H1 (cell line): ENCODE measurements around the gene PLA2G2E. TPM values are rescaled to one million over a fixed set of nuclear protein-coding genes. Genes with fewer than 3 reads are reported as not detected.

Experiments
- RAD21 ChIP-seq, 2 experiments: IDR thresholded peaks in 1 of 2; conservative IDR thresholded peaks in 1 of 2; 2 replicates each; pipeline ENCODE4 v1.6.1; 2011; ENCODE audit warnings: low read depth in 2 of 2, low read length in 2 of 2, improper control_type of control experiment in 1 of 2, inconsistent platforms in 1 of 2, mild to moderate bottlenecking in 1 of 2, moderate library complexity in 1 of 2
- SP4 ChIP-seq: IDR thresholded peaks from 2 replicates; pipeline ENCODE4 v1.6.1; 2012; ENCODE audit warnings: low read length, inconsistent platforms
- TAF7 ChIP-seq: optimal IDR thresholded peaks from 2 replicates; pipeline ENCODE3; 2011; ENCODE audit warnings: low read depth, mild to moderate bottlenecking, inconsistent platforms, low read length, moderate library complexity, borderline replicate concordance
- TCF12 ChIP-seq: IDR thresholded peaks from 2 replicates; pipeline ENCODE4 v1.6.1; 2011; ENCODE audit warnings: low read depth, mild to moderate bottlenecking, low read length
- ZNF274 ChIP-seq: IDR thresholded peaks from 2 replicates; pipeline ENCODE4 v1.7.0; 2012; ENCODE audit warnings: low read length, borderline replicate concordance; ENCODE audit errors: extremely low read depth
- polyA plus RNA-seq, 7 experiments: library from polyadenylated mRNA; depleted of rRNA in 3 of 7; stranded (reverse) in 5 of 7; unstranded in 2 of 7; fragments of >200 nt in 5 of 7; fragments of 200-250 nt in 2 of 7; gene quantifications; 1 replicate in 5 of 7; 2 replicates in 1 of 7; 4 replicates in 1 of 7; pipeline versions ENCODE4 v1.2.1 to v1.2.3, GENCODE V29; 2011 to 2013; ENCODE audit warnings: missing spikeins in 2 of 7, mixed read lengths in 2 of 7
- total RNA-seq: library from RNA; stranded (reverse); fragmentation: NEBNext Ultra II Directional; extraction: Animal tissue kit (Norgen Biotek cat#: 25700); gene quantifications from 2 replicates; pipeline ENCODE4 v1.2.1, GENCODE V29; 2021

The PLA2G2E gene
- total and polyA plus RNA-seq, 2 of the 8 experiments (the other 6 are each of a cell fraction or from before 2014, with no cell fraction given) = not detected

DNA sequence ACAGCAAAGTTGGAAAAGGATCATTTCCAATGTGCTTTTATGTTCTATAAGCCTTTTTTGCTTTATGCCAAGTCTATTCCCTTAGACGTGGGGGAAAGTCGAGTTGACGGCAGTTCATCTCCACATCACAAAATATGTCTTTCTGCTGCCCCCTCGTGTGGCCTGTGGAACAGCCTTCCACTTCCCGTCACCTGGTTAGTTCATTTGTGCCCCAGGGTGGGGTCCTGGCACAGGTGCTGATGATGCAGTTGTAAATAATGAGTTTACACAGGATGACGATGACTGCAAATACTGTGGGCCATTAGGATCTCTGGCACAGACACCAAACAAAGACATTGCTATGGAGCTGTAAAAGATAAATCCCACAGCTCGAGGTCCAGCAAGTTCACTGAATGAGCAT, 51.2 kb downstream of the PLA2G2E start (continued):
- TF ChIP-seq TAF7 = no peak
- TF ChIP-seq ZNF274 = no peak
- no peak for TF ChIP-seq SP4
- no peak for TF ChIP-seq TCF12
- TF ChIP-seq RAD21 (IDR thresholded peaks at IDR 0.05 in 1 of 2, conservative IDR thresholded peaks at IDR 0.05 in 1 of 2; ENCODE audit: low read depth in 2 of 2, low read length in 2 of 2) = peak; percentile 27 to 29; a peak in 2 of 4 replicates

Other genes starting within 250 kb of the PLA2G2E start
- gene TMCO4, start 123.7 kb downstream of the PLA2G2E start, total RNA-seq = 3.0 and 3.1 TPM in 2 replicates
- 3.1 and 3.6 TPM in 2 replicates for gene TMCO4, start 123.7 kb downstream of the PLA2G2E start, polyA plus RNA-seq (2011; rRNA removed)
- not detected in 2 replicates for gene RNF186, start 108.3 kb downstream of the PLA2G2E start, total RNA-seq
- 0.05 TPM in 1 of 2 replicates, not detected in the other for gene RNF186, start 108.3 kb downstream of the PLA2G2E start, polyA plus RNA-seq (2011; rRNA removed)
- gene OTUD3, start 41.2 kb downstream of the PLA2G2E start, total RNA-seq = 11.9 and 12.7 TPM in 2 replicates
- 4.6 and 6.3 TPM in 2 replicates for gene OTUD3, start 41.2 kb downstream of the PLA2G2E start, polyA plus RNA-seq (2011; rRNA removed)
- 0.69 and 1.0 TPM in 2 replicates for gene PLA2G2A, start 56.0 kb upstream of the PLA2G2E start, total RNA-seq
- 2.1 and 3.7 TPM in 2 replicates for gene PLA2G2A, start 56.0 kb upstream of the PLA2G2E start, polyA plus RNA-seq (2011; rRNA removed)
- gene PLA2G5, start 146.6 kb upstream of the PLA2G2E start, total RNA-seq = not detected in 2 replicates
- 0.05 TPM in 1 of 2 replicates, not detected in the other for gene PLA2G5, start 146.6 kb upstream of the PLA2G2E start, polyA plus RNA-seq (2011; rRNA removed)
- gene PLA2G2D, start 195.9 kb upstream of the PLA2G2E start, total RNA-seq = not detected in 2 replicates
- gene PLA2G2D, start 195.9 kb upstream of the PLA2G2E start, polyA plus RNA-seq (2011; rRNA removed) = not detected in 2 replicates
- not detected in 2 replicates for gene PLA2G2F, start 215.7 kb upstream of the PLA2G2E start, total RNA-seq
- not detected in 2 replicates for gene PLA2G2F, start 215.7 kb upstream of the PLA2G2E start, polyA plus RNA-seq (2011; rRNA removed)